ENCODE data around the gene ATP5F1A. TPM values are rescaled to one million over a fixed set of nuclear protein-coding genes. Genes with fewer than 3 reads are reported as not detected.

The ATP5F1A gene
- total and polyA plus RNA-seq, 2 donors (not counting 3 experiments of a cell fraction or from before 2014, with no cell fraction given), result 405 to 585 TPM

- intact Hi-C loops (cut with micrococcal nuclease) (no loop called here), dilution Hi-C loops (cut with MboI; ENCODE audit: extremely low pct_ligation_motif_present, low sequenced_read_pairs) (no loop called here)
- no TSS peak for BruUV-seq (replicated peaks)
- Histone ChIP-seq H4K20me1 (replicated peaks; ENCODE audit: control insufficient read depth, extremely low read depth, insufficient read depth, low read length) (no peaks in the 10 kb centered on the region), H3K4me2 (ENCODE audit: insufficient read depth, low read length) (no peak overlapping the region), H3K36me3 (ENCODE audit: control insufficient read depth in 2 of 2, extremely low read depth in 1 of 2, insufficient read depth in 2 of 2, low read length in 2 of 2) (no peaks in the 10 kb centered on the region), H3K9me3 (replicated peaks; ENCODE audit: control insufficient read depth, insufficient read depth, low read length) (no peaks in the 10 kb centered on the region), H3K27me3 (ENCODE audit: control insufficient read depth in 2 of 2, insufficient read depth in 2 of 2, low read length in 2 of 2) (peaks cover 0 to 2% of the 10 kb centered on the region in 2 experiments), H3K79me2 (ENCODE audit: control insufficient read depth, insufficient read depth, low read length) (no peaks in the 10 kb centered on the region), H3K9me1 (replicated peaks; ENCODE audit: control insufficient read depth, extremely low read depth, insufficient read depth, low read length) (no peaks in the 10 kb centered on the region), H3K4me3 (replicated peaks in 1 of 3; ENCODE audit: insufficient read depth in 1 of 3, low read depth in 1 of 3, low read length in 3 of 3) (no peak overlapping the region), H3K4me1 (ENCODE audit: control insufficient read depth, extremely low read depth, insufficient read depth, low read length) (no peaks in the 10 kb centered on the region), H3K27ac (ENCODE audit: insufficient read depth, low read depth, low read length) (no peak overlapping the region), H2AFZ (ENCODE audit: low read depth, low read length) (no peak overlapping the region), H3K9ac (replicated peaks; ENCODE audit: extremely low read depth, insufficient read depth, low read length) (no peak overlapping the region)
- no peak for TF ChIP-seq POLR2A (IDR thresholded peaks at IDR 0.05; ENCODE audit: low read depth, low read length)
- no peak for TF ChIP-seq GATA2 (IDR thresholded peaks at IDR 0.05; ENCODE audit: insufficient read depth, insufficient read length, low read depth, low read length)
- no peak for TF ChIP-seq EZH2 (IDR thresholded peaks at IDR 0.05; ENCODE audit: borderline replicate concordance, low read depth, low read length, severe bottlenecking)
- TF ChIP-seq JUN (IDR thresholded peaks at IDR 0.05; ENCODE audit: borderline replicate concordance, insufficient read depth, insufficient read length, low read depth), result no peak
- no peak for TF ChIP-seq CTCF (IDR thresholded peaks at IDR 0.05; ENCODE audit: extremely low read depth in 1 of 2, insufficient read depth in 1 of 2, low read depth in 1 of 2, low read length in 2 of 2)
- TF ChIP-seq FOS (IDR thresholded peaks at IDR 0.05; ENCODE audit: borderline replicate concordance, insufficient read depth, low read length), result no peak
- ChIA-PET CTCF (interaction anchor here (1.5 kb wide), 2 partner anchors 9 to 27 kb away, joined by 3 to 4 read pairs; no protein-coding TSS in a partner anchor), POLR2A (no interaction called here)
- DNase-seq (ENCODE audit: low read depth, low spot score), result no peak
- FAIRE-seq, result no peak
Observed at GRCh38 chr18:46046688-46047087, 51.4 kb downstream of the ATP5F1A start.

GRCh38 chr18:46046126-46046525, 52.0 kb downstream of the ATP5F1A start:
- ChIA-PET CTCF (interaction anchor here (1.5 kb wide), 2 partner anchors 10 to 28 kb away, joined by 3 to 4 read pairs; no protein-coding TSS in a partner anchor), POLR2A (no interaction called here)
- H3K27ac ChIP-seq (ENCODE audit: insufficient read depth, low read depth, low read length), result no peak overlapping the region
- intact Hi-C loops (cut with micrococcal nuclease) (no loop called here), dilution Hi-C loops (cut with MboI; ENCODE audit: extremely low pct_ligation_motif_present, low sequenced_read_pairs) (no loop called here)
- TF ChIP-seq MAX (IDR thresholded peaks at IDR 0.05; ENCODE audit: insufficient read depth, insufficient read length) (no peak), MYC (IDR thresholded peaks at IDR 0.05; ENCODE audit: low read depth, low read length) (no peak), EZH2 (IDR thresholded peaks at IDR 0.05; ENCODE audit: borderline replicate concordance, low read depth, low read length, severe bottlenecking) (no peak), CTCF (IDR thresholded peaks at IDR 0.05; ENCODE audit: extremely low read depth in 1 of 2, insufficient read depth in 1 of 2, low read depth in 1 of 2, low read length in 2 of 2) (no peak), FOS (IDR thresholded peaks at IDR 0.05; ENCODE audit: borderline replicate concordance, insufficient read depth, low read length) (no peak), POLR2A (IDR thresholded peaks at IDR 0.05; ENCODE audit: low read depth, low read length) (no peak), GATA2 (IDR thresholded peaks at IDR 0.05; ENCODE audit: insufficient read depth, insufficient read length, low read depth, low read length) (no peak), POLR2AphosphoS5 (IDR thresholded peaks at IDR 0.05; ENCODE audit: insufficient read depth, low read depth, low read length) (no peak), JUN (IDR thresholded peaks at IDR 0.05; ENCODE audit: borderline replicate concordance, insufficient read depth, insufficient read length, low read depth) (no peak)
- peaks cover 0 to 2% of the 10 kb centered on the region in 2 experiments for H3K27me3 ChIP-seq (ENCODE audit: control insufficient read depth in 2 of 2, insufficient read depth in 2 of 2, low read length in 2 of 2)
- H2AFZ ChIP-seq (ENCODE audit: low read depth, low read length), result no peak overlapping the region
- BruUV-seq (replicated peaks), result no TSS peak
- H3K9me1 ChIP-seq (replicated peaks; ENCODE audit: control insufficient read depth, extremely low read depth, insufficient read depth, low read length), result no peaks in the 10 kb centered on the region
- H3K36me3 ChIP-seq (ENCODE audit: control insufficient read depth in 2 of 2, extremely low read depth in 1 of 2, insufficient read depth in 2 of 2, low read length in 2 of 2), result no peaks in the 10 kb centered on the region
- no peaks in the 10 kb centered on the region for H3K9me3 ChIP-seq (replicated peaks; ENCODE audit: control insufficient read depth, insufficient read depth, low read length)
- H3K4me1 ChIP-seq (ENCODE audit: control insufficient read depth, extremely low read depth, insufficient read depth, low read length), result no peaks in the 10 kb centered on the region
- no peaks in the 10 kb centered on the region for H3K79me2 ChIP-seq (ENCODE audit: control insufficient read depth, insufficient read depth, low read length)
- H4K20me1 ChIP-seq (replicated peaks; ENCODE audit: control insufficient read depth, extremely low read depth, insufficient read depth, low read length), result no peaks in the 10 kb centered on the region
- H3K4me2 ChIP-seq (ENCODE audit: insufficient read depth, low read length), result no peak overlapping the region
- FAIRE-seq (no peak), DNase-seq (ENCODE audit: low read depth, low spot score) (no peak)
- H3K4me3 ChIP-seq (replicated peaks in 1 of 3; ENCODE audit: insufficient read depth in 1 of 3, low read depth in 1 of 3, low read length in 3 of 3), result no peak overlapping the region
- no peak overlapping the region for H3K9ac ChIP-seq (replicated peaks; ENCODE audit: extremely low read depth, insufficient read depth, low read length)
